HG03354 (cell line): ENCODE data around the gene IL10RB.
"Not testable (repeated sequence)": the region's sequence is repeated elsewhere in the genome, so short reads cannot be mapped to it uniquely, and the experiment has no call there.

Source experiments
- ATAC-seq: cut with Tn5 transposase; IDR thresholded peaks from one replicate; pipeline ENCODE4 v1.9.1; 2021; ENCODE audit warnings: mild to moderate bottlenecking; ENCODE audit not compliant: unreplicated experiment, poor library complexity, severe bottlenecking

IL10RB gene

GRCh38 chr21:33296156-33296555 is 30.0 kb downstream of the IL10RB start:
- no peak for ATAC-seq

GRCh38 chr21:33299181-33299752 is 33.1 kb downstream of the IL10RB start:
- ATAC-seq = peak; percentile 90

- ATAC-seq = no peak
Measured at GRCh38 chr21:33300701-33301631, 34.8 kb downstream of the IL10RB start.

GRCh38 chr21:33301632-33302002 is 35.5 kb downstream of the IL10RB start:
- no peak for ATAC-seq

- ATAC-seq = no peak
Measured at GRCh38 chr21:33302055-33302454, 35.9 kb downstream of the IL10RB start.

- no peak for ATAC-seq
Measured at GRCh38 chr21:33302796-33303195, 36.6 kb downstream of the IL10RB start.

- no peak for ATAC-seq
Measured at GRCh38 chr21:33305344-33305671, 39.1 kb downstream of the IL10RB start.

GRCh38 chr21:33305938-33306337 is 39.8 kb downstream of the IL10RB start:
- no peak for ATAC-seq

GRCh38 chr21:33308586-33309490 is 42.7 kb downstream of the IL10RB start:
- ATAC-seq = peak; percentile 88

- no peak for ATAC-seq
Measured at GRCh38 chr21:33309778-33310177, 43.6 kb downstream of the IL10RB start.

- ATAC-seq = no peak
Measured at GRCh38 chr21:33312121-33312520, 46.0 kb downstream of the IL10RB start.

- no peak for ATAC-seq
Measured at GRCh38 chr21:33313183-33313582, 47.0 kb downstream of the IL10RB start.

- no peak for ATAC-seq
Measured at GRCh38 chr21:33313611-33314010, 47.4 kb downstream of the IL10RB start.

GRCh38 chr21:33314111-33314510 is 47.9 kb downstream of the IL10RB start:
- ATAC-seq = no peak

- ATAC-seq = no peak
Measured at GRCh38 chr21:33315946-33316710, 50.0 kb downstream of the IL10RB start.

- ATAC-seq = no peak
Measured at GRCh38 chr21:33317145-33317544, 51.0 kb downstream of the IL10RB start.

GRCh38 chr21:33317786-33318486 is 51.8 kb downstream of the IL10RB start:
- ATAC-seq = no peak

GRCh38 chr21:33321005-33321404 is 54.8 kb downstream of the IL10RB start:
- ATAC-seq = not testable (repeated sequence)

GRCh38 chr21:33323610-33324009 is 57.4 kb downstream of the IL10RB start:
- not testable (repeated sequence) for ATAC-seq
